GM21390 (cell line): ENCODE results near the gene SAMMSON.

ENCODE experiments used
- ATAC-seq: cut with Tn5 transposase; IDR thresholded peaks from one replicate; pipeline ENCODE4 v1.9.1; 2021; ENCODE audit not compliant: unreplicated experiment

Gene SAMMSON

GRCh38 chr3:70085613-70086012, 86.1 kb downstream of the SAMMSON start:
- ATAC-seq: no peak

DNA sequence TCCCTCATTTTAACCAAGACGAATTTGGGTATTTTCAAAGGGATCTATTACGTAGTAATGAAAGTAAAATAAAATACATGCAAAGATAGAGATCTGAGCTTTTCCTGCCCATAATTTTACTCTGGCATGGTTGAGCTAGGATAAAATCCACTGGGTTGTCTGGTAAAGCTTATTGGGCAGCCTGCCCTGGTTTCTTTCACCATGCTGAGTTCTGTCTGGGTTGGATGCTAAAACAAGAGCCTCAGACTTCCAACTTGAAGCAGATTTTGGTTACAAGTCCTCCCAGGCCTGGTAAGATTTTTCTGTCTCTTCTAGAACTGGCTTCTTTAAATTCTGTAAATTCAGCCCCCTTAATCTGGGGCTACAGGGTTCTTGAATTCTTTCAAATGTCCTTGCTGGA, 86.8 kb downstream of the SAMMSON start:
- ATAC-seq: no peak

DNA sequence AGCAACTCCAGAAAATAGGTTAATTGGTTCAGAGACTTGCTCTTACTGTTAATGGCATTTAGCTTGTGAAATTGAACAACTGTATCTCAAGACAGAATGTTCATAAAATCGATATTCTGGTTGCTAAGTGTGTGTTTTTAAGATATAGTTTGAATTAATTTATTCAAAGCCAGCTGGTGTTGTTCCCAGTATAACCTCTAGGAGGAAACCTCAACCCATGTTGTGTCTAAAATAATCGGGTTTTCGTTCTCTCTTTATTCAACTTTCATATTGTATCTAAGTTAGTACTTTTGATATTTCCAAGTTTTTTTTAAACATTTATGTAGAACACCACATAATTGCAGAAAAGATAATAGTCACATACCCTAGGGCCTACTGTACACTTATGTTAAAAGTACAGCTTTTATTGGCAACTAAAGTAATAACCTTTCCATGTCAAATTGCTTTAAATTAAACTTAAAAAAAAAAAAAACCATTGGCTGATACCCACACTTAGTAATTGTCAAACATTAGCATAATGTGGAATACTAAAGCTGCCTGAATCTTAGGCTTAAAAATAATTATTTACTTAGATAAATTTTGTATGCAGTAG, 90.9 kb downstream of the SAMMSON start:
- ATAC-seq: peak; percentile 52

- no peak for ATAC-seq
Observed at GRCh38 chr3:70094197-70094596, 94.7 kb downstream of the SAMMSON start.

- no peak for ATAC-seq
Observed at GRCh38 chr3:70095260-70095659, 95.7 kb downstream of the SAMMSON start.

DNA sequence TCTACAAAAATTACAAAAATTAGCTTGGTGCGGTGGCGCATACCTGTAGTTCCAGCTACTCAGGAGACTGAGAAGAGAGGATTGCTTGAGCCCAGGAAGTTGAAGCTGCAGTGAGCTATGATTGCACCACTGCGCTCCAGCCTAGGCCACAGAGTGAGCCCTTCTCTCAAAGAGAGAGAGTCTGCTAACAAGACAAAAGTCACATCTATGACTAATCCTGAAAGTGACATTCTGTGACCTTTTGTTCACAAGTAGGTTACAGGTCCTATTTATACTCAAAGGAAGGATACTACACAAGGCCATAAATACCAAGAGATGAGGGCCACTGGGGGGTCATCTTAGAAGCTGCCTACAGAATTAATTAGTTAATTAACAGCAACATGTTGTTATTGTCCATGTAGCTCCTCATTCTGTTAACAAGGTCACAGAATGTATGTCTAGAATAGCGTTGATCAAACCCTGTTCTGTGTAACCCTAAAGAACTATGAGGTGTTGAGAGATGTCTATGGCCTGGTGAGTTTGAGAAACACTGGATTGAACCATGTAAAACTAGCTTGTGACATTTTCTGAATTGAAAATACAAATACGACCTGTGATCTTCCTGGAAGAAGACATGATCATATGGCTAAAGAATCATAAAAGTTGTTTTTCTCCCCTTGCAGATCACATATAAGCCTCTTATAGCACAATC, 97.0 kb downstream of the SAMMSON start:
- ATAC-seq: peak; percentile 97

DNA sequence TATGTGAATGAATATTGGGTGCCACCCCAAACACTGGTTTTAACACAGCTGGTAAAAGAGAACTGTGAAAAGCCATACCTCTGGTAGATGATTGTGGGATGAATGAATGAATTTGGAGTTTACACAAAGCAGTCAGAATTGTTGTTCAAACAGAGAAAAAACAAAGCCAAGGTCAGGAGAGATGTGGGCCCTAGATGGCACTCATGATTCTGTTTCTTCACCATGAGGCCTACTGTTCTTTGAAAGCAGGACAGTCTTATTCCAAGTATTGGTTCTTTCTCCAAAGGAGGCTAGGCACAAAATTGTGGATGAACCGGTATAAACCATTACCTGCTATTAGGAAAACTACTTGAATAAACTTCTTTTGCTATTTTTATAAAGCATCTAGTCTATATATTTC, 97.6 kb downstream of the SAMMSON start:
- ATAC-seq: no peak

DNA sequence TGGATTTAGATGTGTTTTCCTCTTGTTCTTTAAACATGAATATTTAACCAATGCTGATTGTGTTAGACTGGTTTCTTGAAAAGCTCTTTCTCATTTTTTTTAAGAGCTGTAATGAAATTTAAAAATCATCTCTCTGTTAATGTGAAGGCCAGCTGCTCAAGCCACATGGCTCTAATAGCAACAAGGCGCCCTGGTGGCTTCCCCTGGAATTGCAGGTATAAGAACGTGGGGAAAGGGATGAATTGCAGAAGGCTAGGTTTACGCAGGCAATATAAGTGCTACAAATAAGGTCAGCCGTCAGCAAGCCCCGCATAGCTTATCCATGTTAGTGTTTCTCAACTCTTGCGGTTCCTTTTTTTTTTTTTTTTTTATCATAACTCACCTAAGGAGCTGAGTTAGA, 108.5 kb downstream of the SAMMSON start:
- ATAC-seq: no peak

DNA sequence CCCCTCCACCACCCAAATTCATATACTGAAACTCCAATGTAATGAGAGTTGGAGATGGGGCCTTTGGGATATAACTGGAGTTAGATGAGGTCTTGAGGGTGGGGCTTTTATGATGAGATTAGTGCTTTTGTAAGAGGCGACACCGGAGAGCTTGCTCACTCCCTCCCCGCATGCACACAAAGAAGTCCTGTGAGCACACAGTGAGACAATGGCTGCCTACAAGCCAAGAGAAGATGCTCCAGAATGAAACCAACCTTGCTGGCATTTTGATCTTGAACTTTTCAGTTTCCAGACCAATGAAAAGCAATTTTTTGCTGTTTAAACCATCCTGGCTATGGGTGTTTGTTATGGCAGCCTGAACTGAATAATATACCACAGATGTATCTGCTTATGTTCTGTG, 109.0 kb downstream of the SAMMSON start:
- no peak for ATAC-seq

DNA sequence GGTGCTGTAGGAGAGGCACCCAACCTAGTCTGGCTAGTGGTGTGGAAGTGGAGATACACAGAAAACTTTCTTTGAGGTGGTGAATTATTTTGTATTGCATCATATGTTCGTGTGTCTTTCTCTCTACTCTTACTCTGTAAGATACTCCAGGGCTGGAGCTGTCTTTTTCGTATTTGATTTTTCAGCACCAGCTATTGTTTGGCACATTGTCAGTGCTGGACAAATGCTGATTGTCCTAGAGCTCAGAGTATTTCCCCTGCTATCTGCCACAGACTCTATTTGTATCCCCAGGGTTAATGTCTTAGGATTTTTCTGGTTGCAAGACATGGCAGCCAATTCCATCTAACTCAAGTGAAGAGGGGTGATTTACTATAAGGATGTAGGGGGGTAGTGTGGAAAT, 110.5 kb downstream of the SAMMSON start:
- no peak for ATAC-seq

DNA sequence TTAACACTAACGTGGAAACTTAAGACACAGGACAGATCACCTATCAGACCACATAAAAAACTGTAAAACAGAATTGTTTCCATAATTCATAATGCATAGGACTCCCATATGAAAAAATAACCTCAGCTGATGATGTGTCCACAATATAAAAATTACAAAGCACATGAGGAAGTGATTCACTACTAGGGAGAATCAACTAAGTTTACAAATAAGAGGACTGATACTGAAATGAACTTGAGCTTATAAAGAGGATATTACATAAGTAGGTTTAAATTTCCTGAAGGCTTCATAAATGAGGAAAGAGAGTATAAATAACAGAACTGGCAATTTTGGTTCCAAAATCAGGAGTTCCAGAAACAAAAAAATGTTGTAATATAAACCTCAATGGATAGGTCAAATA, 111.9 kb downstream of the SAMMSON start:
- ATAC-seq: no peak

GRCh38 chr3:70112751-70113150, 113.2 kb downstream of the SAMMSON start:
- ATAC-seq: no peak

GRCh38 chr3:70114431-70114830, 114.9 kb downstream of the SAMMSON start:
- no peak for ATAC-seq

GRCh38 chr3:70119879-70120278, 120.3 kb downstream of the SAMMSON start:
- ATAC-seq: no peak
